Keratinocyte (primary cell): ENCODE results near the gene OXSR1. TPM values are rescaled to one million over a fixed set of nuclear protein-coding genes. Genes with fewer than 3 reads are reported as not detected.

Source experiments
- DNase-seq: peaks from one replicate; pipeline ENCODE4 v3.0.0-alpha.2; 2011; ENCODE audit warnings: low read depth, missing footprints, low spot score
- FAIRE-seq: peaks from 2 replicates; lab custom pipeline; 2011; peaks lifted over from hg19 to GRCh38; lab: Jason Lieb, UNC
- H2AFZ ChIP-seq: 2 replicates; pipeline ENCODE4 v1.6.0; 2012; ENCODE audit warnings: low read length, control low read depth, inconsistent platforms; ENCODE audit not compliant: control insufficient read depth
- H3K27ac ChIP-seq: 2 replicates; pipeline ENCODE4 v1.5.1; 2011; ENCODE audit warnings: low read length; ENCODE audit not compliant: control insufficient read depth, insufficient read depth
- H3K27me3 ChIP-seq: 3 replicates; pipeline ENCODE4 v1.6.0; 2011; ENCODE audit warnings: low read length; ENCODE audit not compliant: control insufficient read depth, insufficient read depth; ENCODE audit errors: extremely low read depth
- H3K36me3 ChIP-seq, 2 experiments: 2 replicates in 1 of 2; 3 replicates in 1 of 2; pipeline ENCODE4 v1.5.1; 2011; ENCODE audit warnings: low read length in 2 of 2, mild to moderate bottlenecking in 1 of 2; ENCODE audit not compliant: control insufficient read depth in 2 of 2, insufficient read depth in 2 of 2; ENCODE audit errors: extremely low read depth in 1 of 2
- H3K4me1 ChIP-seq: 3 replicates; pipeline ENCODE4 v1.5.1; 2011; ENCODE audit warnings: low read length; ENCODE audit not compliant: control insufficient read depth, insufficient read depth; ENCODE audit errors: extremely low read depth
- H3K4me2 ChIP-seq: 3 replicates; pipeline ENCODE4 v1.6.0; 2011; ENCODE audit warnings: low read depth, low read length; ENCODE audit not compliant: control insufficient read depth, insufficient read depth; ENCODE audit errors: extremely low read depth
- H3K4me3 ChIP-seq, 3 experiments: fragments of 200-600 bp in 1 of 3; sonication (generic) in 1 of 3; 2 replicates in 2 of 3; 3 replicates in 1 of 3; pipeline ENCODE4 v1.5.1; 2011 to 2016; ENCODE audit warnings: low read length in 3 of 3, mild to moderate bottlenecking in 3 of 3, control low read depth in 2 of 3, inconsistent platforms in 1 of 3, low read depth in 1 of 3, mixed read lengths in 1 of 3, mixed run types in 1 of 3, moderate library complexity in 1 of 3; ENCODE audit not compliant: control insufficient read depth in 2 of 3, insufficient read depth in 2 of 3; ENCODE audit errors: extremely low read depth in 1 of 3
- H3K79me2 ChIP-seq: 2 replicates; pipeline ENCODE4 v1.6.0; 2012; ENCODE audit warnings: low read length; ENCODE audit not compliant: control insufficient read depth, insufficient read depth
- H3K9ac ChIP-seq: 3 replicates; pipeline ENCODE4 v1.6.0; 2011; ENCODE audit warnings: low read length; ENCODE audit not compliant: control insufficient read depth, insufficient read depth; ENCODE audit errors: extremely low read depth
- H3K9me1 ChIP-seq: 3 replicates; pipeline ENCODE4 v1.6.0; 2011; ENCODE audit warnings: low read length; ENCODE audit not compliant: control insufficient read depth, insufficient read depth; ENCODE audit errors: extremely low read depth
- H3K9me3 ChIP-seq: 2 replicates; pipeline ENCODE4 v1.5.1; 2012; ENCODE audit warnings: low read depth, low read length; ENCODE audit not compliant: control insufficient read depth
- H4K20me1 ChIP-seq: 3 replicates; pipeline ENCODE4 v1.6.0; 2011; ENCODE audit warnings: low read length; ENCODE audit not compliant: control insufficient read depth, insufficient read depth; ENCODE audit errors: extremely low read depth
- CTCF ChIP-seq, 3 experiments: IDR thresholded peaks in 1 of 3; conservative IDR thresholded peaks in 1 of 3; optimal IDR thresholded peaks in 1 of 3; 2 replicates in 2 of 3; 3 replicates in 1 of 3; pipeline versions ENCODE3 to v1.5.1; 2011; ENCODE audit warnings: low read length in 3 of 3, mild to moderate bottlenecking in 3 of 3, moderate library complexity in 2 of 3, control low read depth in 1 of 3, inconsistent platforms in 1 of 3; ENCODE audit not compliant: insufficient read depth in 2 of 3; ENCODE audit errors: extremely low read depth in 1 of 3
- EZH2 ChIP-seq: IDR thresholded peaks from one replicate; pipeline ENCODE4 v1.6.1; 2012; ENCODE audit warnings: inconsistent platforms, mild to moderate bottlenecking, low read length, moderate library complexity
- dilution Hi-C: fragments of 300-500 bp; cut with MboI; formaldehyde crosslinking; loops from one replicate; pipeline ENCODE4 v1.7.0; 2020; ENCODE audit warnings: low sequenced_read_pairs; ENCODE audit not compliant: extremely low pct_ligation_motif_present
- polyA plus RNA-seq, 5 experiments: library from polyadenylated mRNA; depleted of rRNA in 3 of 5; stranded (reverse) in 3 of 5; stranded (forward) in 1 of 5; unstranded in 1 of 5; fragments of >200 nt; gene quantifications; 1 replicate in 1 of 5; 2 replicates in 3 of 5; 3 replicates in 1 of 5; pipeline versions ENCODE4 v1.2.1 to v1.2.3, GENCODE V29; 2011 to 2012; ENCODE audit warnings: missing spikeins in 2 of 5, low read depth in 1 of 5, low replicate concordance in 1 of 5

The OXSR1 gene
- polyA plus RNA-seq, 1 donor (not counting 4 experiments of a cell fraction or from before 2014, with no cell fraction given) = 77.0 TPM

GRCh38 chr3:38120693-38121450, 44.5 kb upstream of the OXSR1 start:
- peaks cover 25 to 29% of the 10 kb centered on the region in 2 experiments for H3K36me3 ChIP-seq
- DNase-seq (no peak), FAIRE-seq (no peak)
- no peaks in the 10 kb centered on the region for H3K4me1 ChIP-seq
- no peaks in the 10 kb centered on the region for H3K79me2 ChIP-seq
- H3K27ac ChIP-seq = no peak overlapping the region
- no peaks in the 10 kb centered on the region for H4K20me1 ChIP-seq
- no peak overlapping the region for H2AFZ ChIP-seq
- TF ChIP-seq CTCF (optimal IDR thresholded peaks at IDR 0.05 in 1 of 3, IDR thresholded peaks at IDR 0.05 in 1 of 3, conservative IDR thresholded peaks at IDR 0.05 in 1 of 3; ENCODE audit: extremely low read depth in 1 of 3, insufficient read depth in 2 of 3, low read length in 3 of 3) (no peak), EZH2 (no peak)
- no peaks in the 10 kb centered on the region for H3K27me3 ChIP-seq
- no peaks in the 10 kb centered on the region for H3K9me3 ChIP-seq
- no peak overlapping the region for H3K4me3 ChIP-seq
- H3K9me1 ChIP-seq = no peaks in the 10 kb centered on the region
- dilution Hi-C loops = no loop called here
- no peak overlapping the region for H3K9ac ChIP-seq
- no peak overlapping the region for H3K4me2 ChIP-seq

- Histone ChIP-seq H4K20me1 (no peaks in the 10 kb centered on the region), H3K27me3 (no peaks in the 10 kb centered on the region), H2AFZ (no peak overlapping the region), H3K9me1 (no peaks in the 10 kb centered on the region), H3K36me3 (peaks cover 31 to 35% of the 10 kb centered on the region in 2 experiments), H3K27ac (no peak overlapping the region), H3K4me1 (no peaks in the 10 kb centered on the region), H3K4me3 (no peak overlapping the region), H3K4me2 (no peak overlapping the region), H3K9me3 (no peaks in the 10 kb centered on the region), H3K79me2 (no peaks in the 10 kb centered on the region), H3K9ac (no peak overlapping the region)
- no peak for DNase-seq
- TF ChIP-seq CTCF (optimal IDR thresholded peaks at IDR 0.05 in 1 of 3, IDR thresholded peaks at IDR 0.05 in 1 of 3, conservative IDR thresholded peaks at IDR 0.05 in 1 of 3; ENCODE audit: extremely low read depth in 1 of 3, insufficient read depth in 2 of 3, low read length in 3 of 3) (no peak), EZH2 (no peak)
- FAIRE-seq = no peak
- dilution Hi-C loops = no loop called here
Measured at GRCh38 chr3:38121451-38121831, 43.9 kb upstream of the OXSR1 start.
